GM19438 (cell line): Measurements from ENCODE around the gene TLR9.

Experiments
- ATAC-seq: cut with Tn5 transposase; IDR thresholded peaks from one replicate; pipeline ENCODE4 v1.9.1; 2021; ENCODE audit warnings: low read depth; ENCODE audit not compliant: unreplicated experiment

Gene TLR9

GRCh38 chr3:52247409-52248164 lies 22.1 kb upstream of the TLR9 start:
- ATAC-seq, result no peak

GRCh38 chr3:52246728-52247408 lies 21.4 kb upstream of the TLR9 start:
- no peak for ATAC-seq

GRCh38 chr3:52246264-52246620 lies 20.8 kb upstream of the TLR9 start:
- ATAC-seq, result no peak

GRCh38 chr3:52245322-52246263 lies 20.1 kb upstream of the TLR9 start, which contains the start of gene PPM1M:
TSS of gene PPM1M (plus strand) at chr3:52245759. CDS start at chr3:52245825, 66 bp downstream.
- no peak for ATAC-seq

- no peak for ATAC-seq
Measured at GRCh38 chr3:52243791-52244628, 18.6 kb upstream of the TLR9 start.

GRCh38 chr3:52242039-52242438 lies 16.6 kb upstream of the TLR9 start:
- no peak for ATAC-seq

GRCh38 chr3:52240886-52241370 lies 15.5 kb upstream of the TLR9 start:
- no peak for ATAC-seq

GRCh38 chr3:52240059-52240885 lies 14.8 kb upstream of the TLR9 start:
- no peak for ATAC-seq

GRCh38 chr3:52238761-52239701 lies 13.6 kb upstream of the TLR9 start, which contains the start of gene TWF2:
TSS of gene TWF2 (minus strand) at chr3:52239158. CDS start at chr3:52239016, 142 bp downstream.
- ATAC-seq, result peak; percentile 82

- peak; percentile 2 for ATAC-seq
Measured at GRCh38 chr3:52238193-52238760, 12.8 kb upstream of the TLR9 start.

- ATAC-seq, result no peak
Measured at GRCh38 chr3:52237657-52238172, 12.3 kb upstream of the TLR9 start.

GRCh38 chr3:52237006-52237656 lies 11.7 kb upstream of the TLR9 start:
- ATAC-seq, result no peak

- ATAC-seq, result no peak
Measured at GRCh38 chr3:52236424-52236886, 11.0 kb upstream of the TLR9 start.

GRCh38 chr3:52234516-52235447 lies 9.3 kb upstream of the TLR9 start:
- ATAC-seq, result no peak

- no peak for ATAC-seq
Measured at GRCh38 chr3:52233968-52234367, 8.5 kb upstream of the TLR9 start.
